AG08396 (cell line): ENCODE data around the gene TTC9.

Source experiments
- DNase-seq: peaks from one replicate; pipeline ENCODE4 v3.0.0; 2012; ENCODE audit warnings: low spot score, mixed read lengths

TTC9 gene

DNA sequence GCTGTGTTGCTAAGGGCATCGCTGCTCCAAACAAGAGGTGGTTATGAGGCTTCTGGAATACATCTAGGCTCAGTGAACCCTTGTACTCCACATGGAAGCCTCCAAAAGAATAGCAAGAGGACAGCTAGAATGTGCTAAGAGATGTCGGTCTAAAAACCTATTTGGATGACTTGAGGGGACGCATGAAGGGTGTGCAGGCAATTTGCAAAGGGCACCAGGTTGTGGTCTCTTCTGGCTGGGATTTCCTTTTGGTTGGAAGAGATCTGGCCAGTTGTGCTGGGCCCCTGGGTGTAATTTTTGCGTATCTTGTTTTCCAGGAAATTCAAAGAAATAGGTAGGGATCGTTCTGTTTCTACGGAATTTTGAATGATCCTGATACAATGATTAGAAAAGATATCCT lies 4.2 kb downstream of the TTC9 start:
- no peak for DNase-seq

DNA sequence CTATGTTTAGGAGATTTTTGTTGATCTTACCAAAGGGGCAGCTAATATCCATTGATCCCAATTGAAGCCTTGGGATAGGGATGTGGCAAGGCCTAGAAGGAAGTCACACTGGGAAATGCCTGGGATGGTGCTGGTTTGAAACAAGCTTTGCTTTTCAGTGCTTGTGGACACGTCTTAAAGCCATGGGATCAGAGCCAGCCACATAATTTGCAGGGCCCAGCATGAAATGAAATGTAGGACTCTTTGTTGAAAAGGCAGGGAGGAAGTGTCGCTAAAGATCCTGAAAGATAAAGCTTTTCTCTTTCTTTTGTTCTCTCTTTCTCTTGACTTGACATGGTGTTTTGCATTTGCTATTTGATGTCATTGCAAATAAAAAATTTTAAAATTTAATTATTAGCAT lies 5.0 kb downstream of the TTC9 start:
- no peak for DNase-seq

- DNase-seq: no peak
These were observed 6.6 kb downstream of the TTC9 start for GRCh38 chr14:70648346-70648745.

- no peak for DNase-seq
These were observed 8.1 kb downstream of the TTC9 start for GRCh38 chr14:70649803-70650202.

- DNase-seq: no peak
These were observed 9.8 kb downstream of the TTC9 start for GRCh38 chr14:70651522-70651921.

DNA sequence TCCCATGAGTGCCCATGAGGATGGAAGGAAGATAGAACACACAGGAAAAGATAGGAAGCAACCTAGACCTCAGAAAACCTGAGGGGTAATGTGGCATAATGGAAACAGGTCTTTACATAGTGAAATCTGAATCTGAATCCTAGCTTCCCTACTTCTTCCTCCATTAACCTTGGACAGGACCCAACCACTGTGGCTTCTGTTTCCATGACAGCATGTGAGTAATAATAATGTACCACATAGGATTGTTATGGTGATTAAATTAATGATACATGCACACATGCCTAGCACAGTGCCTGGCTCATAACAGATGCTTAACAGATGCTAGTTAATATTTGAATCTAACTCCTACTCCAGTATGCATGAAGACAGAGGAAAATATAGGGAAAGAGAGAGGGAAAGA lies 11.2 kb downstream of the TTC9 start:
- no peak for DNase-seq

GRCh38 chr14:70653662-70654061 lies 11.9 kb downstream of the TTC9 start:
- DNase-seq: no peak

DNA sequence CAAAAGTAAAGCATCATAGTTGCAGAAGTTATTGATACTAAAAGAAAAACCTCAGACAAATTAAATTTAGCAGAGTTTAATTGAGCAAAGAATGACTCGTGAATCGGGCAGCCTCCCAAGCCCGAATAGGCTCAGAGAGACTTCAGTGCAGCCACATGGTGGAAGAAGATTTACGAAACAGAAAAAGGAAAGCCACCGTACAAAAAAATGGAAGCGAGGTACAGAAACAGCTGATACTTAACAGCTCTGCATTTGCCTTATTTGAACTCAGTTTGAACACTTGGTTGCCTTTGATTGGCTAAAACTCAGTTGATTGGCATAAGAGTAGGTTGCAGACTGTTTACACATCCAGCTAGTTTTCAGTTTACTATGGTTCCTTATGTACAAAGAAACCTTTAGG lies 12.9 kb downstream of the TTC9 start:
- no peak for DNase-seq

GRCh38 chr14:70655110-70655826 lies 13.6 kb downstream of the TTC9 start:
- DNase-seq: no peak

DNA sequence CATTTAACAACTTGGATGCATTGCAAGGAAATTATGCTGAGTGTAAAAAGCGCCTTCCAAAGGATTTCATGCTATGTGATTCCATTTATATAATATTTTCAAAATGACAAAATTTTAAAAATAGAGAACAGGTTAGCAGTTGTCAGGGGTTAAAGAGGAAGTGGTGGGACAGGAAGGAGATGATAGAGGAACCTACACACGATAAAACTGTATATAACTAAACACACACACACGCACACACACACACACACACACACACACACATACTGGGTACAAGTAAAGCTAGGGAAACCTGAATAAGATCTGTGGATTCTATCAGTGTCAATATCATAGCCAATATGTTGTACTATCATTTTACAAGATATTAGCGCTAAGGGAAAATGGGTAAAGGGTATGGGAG lies 17.2 kb downstream of the TTC9 start:
- no peak for DNase-seq

DNA sequence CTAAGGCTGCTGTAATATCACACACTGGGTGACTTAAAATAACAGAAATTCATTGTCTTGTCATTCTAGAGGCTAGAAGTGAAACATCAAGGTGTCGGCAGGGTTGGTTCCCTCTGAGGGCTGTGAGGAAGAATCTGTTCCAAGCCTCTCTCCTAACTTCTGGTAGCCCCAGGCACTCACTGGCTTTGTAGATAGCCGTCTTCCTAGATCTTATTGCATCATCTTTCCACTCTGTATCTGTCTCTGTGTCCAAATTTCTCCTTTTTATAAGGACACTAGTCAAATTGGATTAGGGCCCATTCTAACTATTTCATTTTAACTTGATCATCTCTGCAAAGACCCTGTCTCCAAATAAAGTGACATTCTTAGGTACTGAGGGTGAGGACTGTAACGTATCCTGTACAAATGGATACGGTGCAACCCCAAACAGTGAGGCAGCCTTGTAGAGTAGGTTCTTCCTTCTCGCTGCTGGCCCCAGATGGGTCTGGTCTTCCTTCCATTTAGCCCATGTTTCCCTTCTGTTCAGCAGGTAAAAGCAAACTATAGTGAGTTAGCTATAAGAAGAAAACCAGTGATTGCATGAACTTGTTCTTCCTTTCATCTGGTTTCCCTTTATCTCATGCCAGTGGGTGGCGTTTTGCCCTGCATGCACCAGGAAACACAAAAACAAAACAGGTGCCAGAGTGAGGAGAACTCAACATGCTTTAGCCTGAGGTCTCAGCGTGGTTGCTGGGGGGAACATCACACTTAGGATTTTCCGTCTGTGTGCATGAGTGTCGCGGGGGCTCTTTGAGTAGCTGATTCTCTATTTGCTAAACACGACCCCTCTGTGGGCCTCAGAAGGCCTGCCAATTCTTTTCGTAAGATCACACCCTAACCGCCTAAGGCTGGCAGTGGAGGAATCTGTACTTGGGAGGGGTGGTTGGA lies 19.5 kb downstream of the TTC9 start:
- no peak for DNase-seq

- no peak for DNase-seq
These were observed 20.4 kb downstream of the TTC9 start for GRCh38 chr14:70662080-70662479.

DNA sequence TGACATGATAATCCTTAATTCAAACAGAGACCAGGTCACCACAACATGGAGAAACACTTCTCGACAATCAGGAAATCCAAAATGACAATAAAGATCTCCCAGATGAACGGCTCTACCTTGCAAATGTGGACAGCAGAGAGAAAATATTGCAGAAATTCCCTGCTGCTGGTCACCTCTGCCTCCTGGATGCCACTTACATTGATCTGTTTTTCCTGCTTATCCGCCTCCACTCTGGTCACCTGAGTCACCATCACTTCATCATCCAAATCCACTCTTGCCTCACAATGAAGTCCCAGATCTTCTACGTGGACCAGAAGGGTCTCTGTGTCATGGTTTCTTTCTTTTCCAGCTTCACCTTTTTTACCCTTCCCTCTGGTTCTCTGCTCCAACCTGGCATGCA lies 21.1 kb downstream of the TTC9 start:
- DNase-seq: no peak

- peak; percentile 37 for DNase-seq
These were observed 22.0 kb downstream of the TTC9 start for GRCh38 chr14:70663707-70664179.

GRCh38 chr14:70664698-70665447 lies 23.2 kb downstream of the TTC9 start:
- DNase-seq: no peak

GRCh38 chr14:70665448-70666360 lies 24.0 kb downstream of the TTC9 start:
- DNase-seq: no peak

DNA sequence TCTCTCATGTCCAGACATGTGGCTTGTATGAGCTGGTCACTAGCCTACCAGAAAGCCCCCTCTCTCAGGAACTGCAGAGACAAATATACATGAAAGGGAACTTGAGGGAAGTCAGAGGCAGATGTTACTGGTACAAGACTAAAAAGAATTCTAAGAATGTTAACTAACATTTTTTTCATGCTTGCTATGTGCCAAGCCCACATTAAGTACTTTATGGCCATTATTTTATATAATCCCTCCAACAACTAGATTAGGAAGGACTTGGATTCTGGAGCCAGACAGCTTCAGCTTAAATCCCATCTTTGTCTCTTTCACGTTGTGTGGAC lies 24.6 kb downstream of the TTC9 start:
- no peak for DNase-seq

DNA sequence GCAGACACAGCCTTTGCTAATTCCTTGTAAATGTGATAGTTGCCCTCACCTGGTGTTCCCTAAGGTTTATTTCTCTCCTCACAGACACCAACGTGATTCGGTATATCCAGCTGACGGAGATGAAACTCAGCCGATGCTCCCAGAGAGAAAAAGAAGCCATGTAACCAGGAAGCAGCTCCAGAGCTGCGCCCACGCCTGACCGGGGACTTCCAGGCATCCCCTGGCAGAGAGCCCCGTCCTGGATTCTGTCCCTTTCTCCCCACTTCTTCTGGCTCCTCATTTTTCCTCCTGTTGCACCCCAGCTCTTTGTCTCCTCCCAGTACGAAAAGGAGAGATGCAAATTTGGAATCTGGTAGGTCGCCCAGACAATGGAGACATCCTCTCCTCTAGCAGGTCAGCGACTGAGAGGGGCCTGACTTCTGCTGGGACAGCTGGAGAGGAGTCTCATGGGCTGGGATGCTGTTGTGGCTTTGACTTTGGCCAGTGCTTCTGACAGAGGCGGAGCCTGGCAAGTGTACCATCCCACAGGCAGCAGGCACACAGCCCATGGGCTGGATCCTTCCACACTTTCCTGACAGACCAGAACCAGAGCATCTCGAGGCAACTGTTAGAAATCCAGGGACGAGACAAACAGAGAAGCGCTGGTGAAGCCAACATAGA lies 29.4 kb downstream of the TTC9 start:
- DNase-seq: peak; percentile 40

GRCh38 chr14:70671652-70672644 lies 30.2 kb downstream of the TTC9 start:
- DNase-seq: no peak

DNA sequence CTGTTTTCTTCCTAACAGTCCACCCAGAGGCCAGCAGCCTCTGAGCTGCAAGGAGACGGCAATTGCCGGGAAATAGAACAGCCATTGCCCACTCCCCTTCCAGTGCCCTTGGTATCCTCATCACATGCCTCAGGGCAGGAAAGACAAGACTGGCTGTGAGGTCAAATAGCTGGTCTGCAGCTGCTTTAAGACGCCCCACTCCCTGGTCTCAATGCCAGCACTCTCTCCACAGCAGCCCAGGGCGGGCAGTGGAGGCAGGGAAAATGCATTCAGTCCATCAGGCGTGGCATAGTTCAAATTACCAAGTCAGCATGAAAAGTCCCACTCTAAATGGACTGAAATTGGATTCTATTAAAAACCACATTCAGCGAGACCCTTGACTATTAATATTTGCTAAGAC lies 35.6 kb downstream of the TTC9 start:
- no peak for DNase-seq
